Fibroblast of peridontal ligament (primary cell): ENCODE results near the gene C6orf52.
"Not testable (repeated sequence)": the region's sequence is repeated elsewhere in the genome, so short reads cannot be mapped to it uniquely, and the experiment has no call there.

Experiments used
- DNase-seq: peaks from one replicate; pipeline ENCODE4 v3.0.0-alpha.2; 2010; ENCODE audit errors: extremely low read depth

C6orf52 gene

GRCh38 chr6:10696655-10697054, 2.2 kb upstream of the C6orf52 start:
- no peak for DNase-seq

GRCh38 chr6:10695086-10695657, 756 bp upstream of the C6orf52 start:
- no peak for DNase-seq

- DNase-seq = no peak
These were observed 1.4 kb downstream of the C6orf52 start for GRCh38 chr6:10692965-10693538.

- no peak for DNase-seq
These were observed 3.6 kb downstream of the C6orf52 start for GRCh38 chr6:10690651-10691445.

GRCh38 chr6:10687582-10687981, 6.8 kb downstream of the C6orf52 start:
- DNase-seq = no peak

- no peak for DNase-seq
These were observed 7.5 kb downstream of the C6orf52 start for GRCh38 chr6:10686901-10687300.

- DNase-seq = no peak
These were observed 9.1 kb downstream of the C6orf52 start for GRCh38 chr6:10685092-10685915.

- no peak for DNase-seq
These were observed 9.8 kb downstream of the C6orf52 start for GRCh38 chr6:10684618-10685017.

- DNase-seq = no peak
These were observed 11.9 kb downstream of the C6orf52 start for GRCh38 chr6:10682355-10682988.

- no peak for DNase-seq
These were observed 12.6 kb downstream of the C6orf52 start for GRCh38 chr6:10681795-10682194.

GRCh38 chr6:10678456-10678855, 16.0 kb downstream of the C6orf52 start:
- DNase-seq = no peak

- DNase-seq = no peak
These were observed 18.0 kb downstream of the C6orf52 start for GRCh38 chr6:10676403-10676802.

GRCh38 chr6:10668126-10668917, 26.1 kb downstream of the C6orf52 start:
- no peak for DNase-seq

- not testable (repeated sequence) for DNase-seq
These were observed 28.8 kb downstream of the C6orf52 start for GRCh38 chr6:10665595-10665994.

GRCh38 chr6:10662742-10663141, 31.7 kb downstream of the C6orf52 start:
- DNase-seq = no peak

GRCh38 chr6:10662207-10662606, 32.2 kb downstream of the C6orf52 start:
- DNase-seq = no peak

- not testable (repeated sequence) for DNase-seq
These were observed 33.8 kb downstream of the C6orf52 start for GRCh38 chr6:10660431-10661191.

- DNase-seq = no peak
These were observed 34.6 kb downstream of the C6orf52 start for GRCh38 chr6:10659699-10660348.

GRCh38 chr6:10658910-10659698, 35.3 kb downstream of the C6orf52 start:
- DNase-seq = no peak
